GM19035 (cell line): Measurements from ENCODE around the gene NME5.
"Not testable (repeated sequence)": the region's sequence is repeated elsewhere in the genome, so short reads cannot be mapped to it uniquely, and the experiment has no call there.

Source experiments
- ATAC-seq: cut with Tn5 transposase; IDR thresholded peaks from one replicate; pipeline ENCODE4 v1.9.1; 2021; ENCODE audit not compliant: unreplicated experiment

The NME5 gene, protein sequence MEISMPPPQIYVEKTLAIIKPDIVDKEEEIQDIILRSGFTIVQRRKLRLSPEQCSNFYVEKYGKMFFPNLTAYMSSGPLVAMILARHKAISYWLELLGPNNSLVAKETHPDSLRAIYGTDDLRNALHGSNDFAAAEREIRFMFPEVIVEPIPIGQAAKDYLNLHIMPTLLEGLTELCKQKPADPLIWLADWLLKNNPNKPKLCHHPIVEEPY

DNA sequence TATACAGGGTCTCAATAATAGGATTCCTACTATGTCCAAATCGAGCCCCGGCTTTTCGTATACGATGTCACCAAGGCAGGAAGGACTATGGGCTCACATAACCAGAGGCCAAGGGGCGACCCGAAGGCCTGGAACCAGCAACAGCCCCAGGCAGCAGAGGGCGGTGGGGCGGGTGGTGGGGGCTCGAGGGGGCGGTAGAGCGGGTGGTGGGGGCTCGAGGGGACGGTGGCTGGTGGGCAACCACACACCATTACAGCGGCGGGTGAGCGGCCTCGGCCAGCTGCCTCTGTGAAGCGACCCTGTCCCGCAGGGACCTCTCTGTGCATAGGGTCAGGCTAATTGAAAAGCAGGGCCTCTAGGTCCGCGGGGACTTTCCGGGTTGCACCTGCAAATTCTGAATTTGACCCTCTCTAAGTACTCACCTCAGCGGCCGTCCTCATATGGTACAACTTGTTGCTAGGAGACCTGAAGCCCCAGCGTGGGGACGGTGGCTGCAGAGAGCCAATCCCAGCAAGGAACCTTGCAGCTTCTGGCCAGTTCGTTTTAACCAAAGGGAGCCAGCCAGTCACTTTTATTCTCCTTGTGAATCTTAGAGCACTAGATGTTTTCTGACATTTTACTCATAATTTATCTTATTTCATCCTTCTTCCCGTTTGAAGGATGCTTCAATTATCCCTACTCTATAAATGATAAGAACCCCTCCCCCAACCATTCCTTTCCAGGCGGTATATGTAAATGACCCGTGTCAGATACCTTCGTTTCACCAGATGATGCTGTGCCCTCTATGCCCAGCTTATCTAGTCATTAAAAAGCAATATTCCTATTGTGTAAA lies at the start of gene NME5:
TSS of gene NME5 (minus strand) at position 480 of the 832 bp plus-strand sequence. CDS start 648 bp downstream, outside the sequence.
- peak; percentile 58 for ATAC-seq

- ATAC-seq: no peak
Observed at GRCh38 chr5:138188626-138189025, 49.4 kb upstream of the NME5 start.

GRCh38 chr5:138186002-138186447 lies 46.8 kb upstream of the NME5 start:
- no peak for ATAC-seq

DNA sequence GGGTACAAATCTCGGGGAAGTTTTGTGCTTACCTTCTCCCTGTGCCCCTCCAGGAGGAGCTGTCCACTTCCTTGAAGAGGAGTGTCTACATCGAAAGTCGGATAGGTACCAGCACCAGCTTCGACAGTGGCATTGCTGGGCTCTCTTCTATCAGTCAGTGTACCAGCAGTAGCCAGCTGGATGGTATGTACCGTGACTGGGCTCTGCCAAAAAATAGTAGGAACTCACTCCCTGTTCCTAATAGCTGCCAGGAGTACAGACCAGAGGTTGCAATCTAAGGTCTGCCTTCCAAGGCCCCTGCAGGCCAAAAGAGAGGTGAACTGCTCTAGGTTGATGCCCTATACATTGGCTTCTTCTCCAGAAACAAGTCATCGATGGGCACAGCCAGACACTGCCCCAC lies 43.6 kb upstream of the NME5 start:
- ATAC-seq: no peak

GRCh38 chr5:138180841-138181240 lies 41.6 kb upstream of the NME5 start:
- no peak for ATAC-seq

DNA sequence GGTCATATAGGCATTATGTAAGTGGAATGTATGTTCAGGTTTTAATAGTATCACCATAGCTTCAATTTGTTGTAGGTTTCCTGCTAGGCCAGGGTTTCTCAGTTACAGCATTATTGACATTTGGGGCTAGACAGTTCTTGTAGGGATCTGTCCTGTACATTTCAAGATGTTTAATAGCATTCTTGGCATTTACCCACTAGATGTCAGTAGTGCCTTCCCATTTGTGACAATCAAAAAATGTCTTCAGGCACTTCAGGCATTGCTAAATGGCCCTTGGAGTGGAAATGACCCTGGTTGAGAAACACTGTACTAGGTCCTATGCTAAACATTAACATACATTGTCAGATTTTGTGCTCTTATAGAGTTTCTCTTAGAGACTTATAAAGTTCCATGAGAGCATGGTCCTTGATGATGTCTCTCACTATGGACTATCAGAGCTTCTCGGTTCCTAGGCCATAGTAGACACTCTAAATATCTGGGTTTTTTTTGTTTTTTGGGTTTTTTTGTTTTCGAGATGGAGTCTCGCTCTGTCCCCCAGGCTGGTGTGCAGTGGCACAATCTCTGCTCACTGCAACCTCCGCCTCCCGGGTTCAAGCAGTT lies 41.1 kb upstream of the NME5 start:
- ATAC-seq: no peak

DNA sequence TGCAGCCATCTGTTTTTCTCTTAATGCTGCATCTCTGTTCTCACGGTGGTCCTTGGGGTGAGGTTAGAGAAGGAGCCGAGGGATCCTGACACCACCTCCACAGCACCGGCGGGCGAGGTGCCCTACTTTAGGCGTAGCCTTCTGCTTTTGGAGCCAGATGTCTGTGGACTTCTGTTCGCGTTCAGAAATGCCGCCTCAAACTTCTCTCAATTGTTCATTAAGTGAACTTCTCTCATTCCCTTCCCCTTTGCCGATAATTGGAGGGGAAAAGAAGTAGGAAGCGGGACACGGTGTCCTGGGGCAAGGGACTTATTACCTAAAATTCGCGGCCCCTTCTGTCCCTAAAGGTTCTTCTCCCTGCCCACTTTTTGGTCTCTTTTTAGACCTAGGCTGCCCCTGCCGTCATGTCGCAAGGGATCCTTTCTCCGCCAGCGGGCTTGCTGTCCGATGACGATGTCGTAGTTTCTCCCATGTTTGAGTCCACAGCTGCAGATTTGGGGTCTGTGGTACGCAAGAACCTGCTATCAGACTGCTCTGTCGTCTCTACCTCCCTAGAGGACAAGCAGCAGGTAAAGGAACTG lies 40.1 kb upstream of the NME5 start:
- peak; percentile 18 for ATAC-seq

DNA sequence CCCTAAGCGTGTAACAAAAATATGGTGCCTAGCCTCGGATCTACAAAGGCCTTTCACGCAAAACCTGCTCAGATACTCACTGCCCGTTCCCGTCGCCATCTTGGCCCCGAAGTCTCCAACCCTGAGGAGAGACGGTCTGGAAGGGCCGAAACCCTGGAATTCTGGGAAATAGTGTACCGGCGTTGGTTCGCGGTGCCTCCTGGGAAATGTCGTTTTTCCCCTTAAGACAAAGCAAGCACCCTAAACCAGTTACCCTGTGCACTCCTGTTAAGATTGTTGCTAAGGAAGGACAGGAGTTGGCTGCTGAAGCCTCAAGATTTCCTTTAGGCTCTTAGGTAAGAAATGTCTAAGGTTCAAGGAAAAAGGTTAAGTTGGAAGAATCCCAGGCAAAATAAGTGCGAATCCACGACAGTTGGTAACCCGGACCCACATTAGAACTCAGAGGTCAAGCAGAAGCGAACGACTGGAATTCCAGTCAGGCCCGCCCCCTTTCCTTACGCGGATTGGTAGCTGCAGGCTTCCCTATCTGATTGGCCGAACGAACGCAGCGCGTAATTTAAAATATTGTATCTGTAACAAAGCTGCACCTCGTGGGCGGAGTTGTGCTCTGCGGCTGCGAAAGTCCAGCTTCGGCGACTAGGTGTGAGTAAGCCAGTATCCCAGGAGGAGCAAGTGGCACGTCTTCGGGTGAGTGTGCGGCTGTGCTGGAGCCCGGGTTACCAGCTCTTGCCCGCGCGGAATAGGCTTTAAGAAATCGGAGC lies 39.5 kb upstream of the NME5 start, which contains the start of the genes BRD8 and KIF20A:
TSS of gene BRD8 (minus strand) at position 115 of the 761 bp plus-strand sequence. CDS start at position 99, 16 bp downstream.
TSS of gene KIF20A (plus strand) at position 597 of the 761 bp plus-strand sequence. CDS start 569 bp downstream, outside the sequence.
- peak; percentile 86 for ATAC-seq

GRCh38 chr5:138177941-138178515 lies 38.8 kb upstream of the NME5 start:
- ATAC-seq: peak; percentile 22

DNA sequence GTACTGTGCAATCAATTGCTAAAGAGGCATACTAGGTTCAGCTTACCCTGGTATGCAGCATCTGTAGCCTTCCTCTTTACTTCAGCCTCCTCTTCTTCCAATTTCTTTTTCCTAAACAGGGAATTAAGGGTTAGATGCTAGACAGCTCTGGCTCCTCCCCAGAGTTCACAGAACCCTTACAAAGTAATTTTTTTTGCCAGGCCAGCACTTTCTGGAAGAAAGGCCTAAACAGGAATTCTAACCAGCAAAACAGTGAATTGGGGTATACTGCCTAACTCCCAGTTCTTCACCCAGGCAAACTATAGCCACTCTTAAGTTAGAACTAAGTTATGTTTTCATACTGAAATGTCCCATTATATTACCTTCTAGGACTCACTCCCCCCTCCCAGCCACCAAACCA lies 31.1 kb upstream of the NME5 start:
- ATAC-seq: no peak

DNA sequence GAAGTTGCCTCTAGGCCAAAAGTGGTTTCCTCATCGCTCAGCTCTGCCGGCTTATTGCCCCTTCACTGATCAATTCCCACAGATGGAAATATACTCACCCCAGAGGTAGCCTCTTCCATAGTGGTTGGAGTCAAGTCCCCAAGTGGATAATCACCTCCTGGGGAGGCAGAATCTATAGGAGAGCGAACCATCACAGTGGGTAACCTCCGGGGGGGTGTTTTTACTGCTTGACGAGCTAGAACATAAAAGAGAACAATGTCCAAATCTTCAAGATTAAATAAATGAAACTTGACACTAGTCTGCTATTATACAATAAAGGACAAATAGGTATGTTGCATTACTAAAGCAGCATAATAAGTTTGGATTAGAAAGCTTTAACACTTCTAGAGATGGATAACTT lies 29.9 kb upstream of the NME5 start:
- ATAC-seq: no peak

- no peak for ATAC-seq
Observed at GRCh38 chr5:138163721-138164120, 24.5 kb upstream of the NME5 start.

DNA sequence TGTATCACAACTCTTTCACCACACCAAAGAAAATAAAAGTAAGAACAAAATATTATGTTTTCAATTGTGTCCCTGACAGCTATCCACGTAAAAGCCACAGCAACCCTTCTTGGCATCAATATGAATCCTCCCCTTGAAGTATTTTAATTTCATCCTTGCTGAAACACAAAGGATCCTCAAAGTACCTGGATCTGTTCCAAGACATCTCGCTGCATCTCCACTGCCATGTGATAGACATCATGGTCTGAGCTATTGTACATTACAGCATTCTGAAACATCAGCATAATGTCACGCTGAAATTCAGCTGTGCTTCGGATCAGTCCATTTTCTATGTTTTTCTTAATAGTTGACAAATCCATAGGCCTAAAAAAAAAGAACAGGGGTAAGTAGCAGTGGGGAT lies 21.5 kb upstream of the NME5 start:
- ATAC-seq: no peak

- ATAC-seq: no peak
Observed at GRCh38 chr5:138159666-138160065, 20.4 kb upstream of the NME5 start.

DNA sequence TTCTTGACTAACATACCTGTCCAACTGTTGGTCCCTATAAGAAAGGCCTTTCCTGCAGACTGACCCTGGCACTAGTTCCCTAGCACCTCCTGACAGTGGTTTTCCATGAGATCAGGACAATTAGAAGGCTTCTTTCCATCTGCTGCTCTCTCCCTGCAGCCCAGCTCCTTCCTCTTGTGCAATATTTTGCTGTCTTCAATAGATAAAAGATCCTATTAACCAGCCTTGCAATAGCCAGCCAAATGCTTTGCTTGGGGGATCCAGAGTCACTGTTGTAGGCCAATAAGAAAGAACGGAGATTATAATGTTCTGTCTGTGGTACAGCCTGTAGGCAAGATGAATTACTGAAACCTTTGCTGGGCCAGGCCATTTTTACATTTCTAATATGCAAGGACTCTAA lies 18.4 kb upstream of the NME5 start:
- ATAC-seq: no peak

GRCh38 chr5:138155977-138156376 lies 16.7 kb upstream of the NME5 start:
- ATAC-seq: not testable (repeated sequence)

DNA sequence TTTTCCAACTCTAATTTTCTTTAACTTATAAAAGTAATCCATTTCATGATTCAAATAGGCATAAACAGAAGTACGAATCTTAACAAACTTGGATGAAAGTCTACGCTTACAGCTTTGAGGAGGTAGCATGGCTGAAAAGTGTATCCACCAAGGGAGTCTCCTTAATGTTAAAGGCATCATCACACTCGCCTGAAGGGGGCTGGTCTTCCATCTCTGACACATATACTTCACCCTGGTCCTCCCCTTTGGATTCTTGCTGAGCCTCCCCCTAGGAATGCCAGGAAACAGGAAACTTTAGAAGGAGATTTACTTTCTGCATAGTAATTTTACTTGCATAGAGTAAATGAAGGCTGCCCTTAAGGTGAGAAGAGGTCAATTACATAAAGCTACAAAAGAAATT lies 10.3 kb upstream of the NME5 start:
- no peak for ATAC-seq

GRCh38 chr5:138148811-138149210 lies 9.6 kb upstream of the NME5 start:
- no peak for ATAC-seq

DNA sequence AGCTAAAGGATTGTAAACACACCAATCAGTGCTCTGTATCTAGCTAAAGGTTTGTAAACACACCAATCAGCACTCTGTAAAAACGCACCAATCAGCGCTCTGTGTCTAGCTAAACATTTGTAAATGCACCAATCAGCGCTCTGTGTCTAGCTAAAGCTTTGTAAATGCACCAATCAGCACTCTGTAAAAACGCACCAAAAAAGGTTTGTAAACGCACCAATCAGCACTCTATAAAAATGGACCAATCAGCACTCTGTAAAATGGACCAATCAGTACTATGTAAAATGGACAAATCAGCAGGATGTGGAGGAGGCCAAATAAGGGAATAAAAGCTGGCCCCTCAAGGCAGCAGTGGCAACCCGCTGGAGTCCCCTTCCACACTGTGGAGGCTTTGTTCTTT lies 4.3 kb upstream of the NME5 start:
- ATAC-seq: not testable (repeated sequence)

DNA sequence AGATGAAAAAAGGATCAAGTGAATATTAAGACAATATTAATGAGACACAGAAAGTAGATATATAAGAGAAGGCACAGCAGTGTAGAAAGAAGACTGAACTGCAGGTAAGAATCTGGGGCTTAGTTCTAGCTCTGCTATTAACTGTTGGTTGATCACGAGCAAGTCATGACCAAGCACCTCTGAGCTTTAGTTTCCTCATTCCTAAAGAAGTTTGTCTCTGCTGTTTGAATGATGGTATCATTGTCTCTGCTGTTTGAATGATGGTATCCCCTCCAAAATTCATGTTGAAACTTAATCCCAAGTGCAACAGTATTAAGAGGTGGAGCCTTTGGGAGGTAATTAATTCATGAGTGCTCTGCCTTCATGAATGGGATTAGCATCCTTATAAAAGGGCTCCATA lies 2.5 kb upstream of the NME5 start:
- ATAC-seq: no peak
